GM12873 (cell line): ENCODE data around the gene COPB1.
A peak's percentile ranks its signal among the peaks of the same experiment; 100 is the strongest.

Experiments
- TF ChIP-seq, protein P1 (sequence below): IDR thresholded peaks from 2 replicates; pipeline ENCODE4 v1.5.1; 2012; ENCODE audit warnings: low read depth, mild to moderate bottlenecking, moderate library complexity, low read length, control low read depth; ENCODE audit not compliant: insufficient read depth; ENCODE audit errors: missing control alignments

Gene COPB1

GRCh38 chr11:14417186-14417585, 82.4 kb downstream of the COPB1 start:
- TF ChIP-seq, protein P1, sequence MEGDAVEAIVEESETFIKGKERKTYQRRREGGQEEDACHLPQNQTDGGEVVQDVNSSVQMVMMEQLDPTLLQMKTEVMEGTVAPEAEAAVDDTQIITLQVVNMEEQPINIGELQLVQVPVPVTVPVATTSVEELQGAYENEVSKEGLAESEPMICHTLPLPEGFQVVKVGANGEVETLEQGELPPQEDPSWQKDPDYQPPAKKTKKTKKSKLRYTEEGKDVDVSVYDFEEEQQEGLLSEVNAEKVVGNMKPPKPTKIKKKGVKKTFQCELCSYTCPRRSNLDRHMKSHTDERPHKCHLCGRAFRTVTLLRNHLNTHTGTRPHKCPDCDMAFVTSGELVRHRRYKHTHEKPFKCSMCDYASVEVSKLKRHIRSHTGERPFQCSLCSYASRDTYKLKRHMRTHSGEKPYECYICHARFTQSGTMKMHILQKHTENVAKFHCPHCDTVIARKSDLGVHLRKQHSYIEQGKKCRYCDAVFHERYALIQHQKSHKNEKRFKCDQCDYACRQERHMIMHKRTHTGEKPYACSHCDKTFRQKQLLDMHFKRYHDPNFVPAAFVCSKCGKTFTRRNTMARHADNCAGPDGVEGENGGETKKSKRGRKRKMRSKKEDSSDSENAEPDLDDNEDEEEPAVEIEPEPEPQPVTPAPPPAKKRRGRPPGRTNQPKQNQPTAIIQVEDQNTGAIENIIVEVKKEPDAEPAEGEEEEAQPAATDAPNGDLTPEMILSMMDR = no peak

DNA sequence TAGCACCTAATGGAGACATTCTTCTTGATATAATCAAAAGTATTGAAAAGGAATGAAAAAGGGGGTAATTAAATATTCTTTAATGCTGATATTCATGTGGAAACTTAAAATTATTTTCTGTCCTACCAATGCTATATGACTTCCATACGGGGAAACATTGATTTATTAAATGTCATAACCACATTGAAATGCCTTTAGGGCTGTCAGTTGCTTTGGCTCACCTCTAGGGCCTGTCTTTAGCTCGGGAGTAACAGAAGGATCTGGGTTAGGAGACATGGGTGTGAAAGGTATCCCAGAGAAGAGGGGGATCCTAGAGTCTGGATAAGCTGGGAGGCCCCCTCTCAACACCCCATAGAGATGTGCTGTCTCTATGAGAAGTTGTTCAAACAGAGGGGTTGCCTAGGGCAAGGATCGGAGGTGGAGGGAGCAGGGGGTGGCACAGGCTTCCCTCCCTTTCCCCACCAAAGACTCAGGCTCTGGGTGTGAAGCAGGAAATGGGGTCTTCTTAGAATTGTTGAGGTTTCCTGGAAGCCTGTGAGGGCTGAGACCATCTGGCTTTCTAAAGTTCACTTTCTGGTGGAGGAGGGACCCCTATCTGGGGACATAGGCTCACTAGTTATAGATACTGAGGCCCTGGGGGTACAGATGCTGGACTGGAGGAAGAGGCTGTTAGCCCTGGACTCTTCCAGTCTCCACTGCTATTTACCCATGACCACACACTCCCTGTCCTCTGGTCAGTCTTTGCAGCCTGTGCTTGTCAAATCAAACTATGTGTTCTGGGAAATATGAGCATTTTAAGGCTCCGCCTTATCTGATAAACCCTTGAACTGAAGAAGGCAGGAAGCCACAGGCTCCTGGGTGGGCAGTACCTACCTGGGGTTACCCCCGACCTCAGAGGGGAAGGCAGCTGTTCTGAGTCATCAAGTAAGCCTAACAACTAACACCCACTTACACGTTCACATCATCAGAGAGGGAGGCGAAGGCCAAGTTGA, 84.8 kb downstream of the COPB1 start:
- TF ChIP-seq, protein P1 = peak; percentile 26

DNA sequence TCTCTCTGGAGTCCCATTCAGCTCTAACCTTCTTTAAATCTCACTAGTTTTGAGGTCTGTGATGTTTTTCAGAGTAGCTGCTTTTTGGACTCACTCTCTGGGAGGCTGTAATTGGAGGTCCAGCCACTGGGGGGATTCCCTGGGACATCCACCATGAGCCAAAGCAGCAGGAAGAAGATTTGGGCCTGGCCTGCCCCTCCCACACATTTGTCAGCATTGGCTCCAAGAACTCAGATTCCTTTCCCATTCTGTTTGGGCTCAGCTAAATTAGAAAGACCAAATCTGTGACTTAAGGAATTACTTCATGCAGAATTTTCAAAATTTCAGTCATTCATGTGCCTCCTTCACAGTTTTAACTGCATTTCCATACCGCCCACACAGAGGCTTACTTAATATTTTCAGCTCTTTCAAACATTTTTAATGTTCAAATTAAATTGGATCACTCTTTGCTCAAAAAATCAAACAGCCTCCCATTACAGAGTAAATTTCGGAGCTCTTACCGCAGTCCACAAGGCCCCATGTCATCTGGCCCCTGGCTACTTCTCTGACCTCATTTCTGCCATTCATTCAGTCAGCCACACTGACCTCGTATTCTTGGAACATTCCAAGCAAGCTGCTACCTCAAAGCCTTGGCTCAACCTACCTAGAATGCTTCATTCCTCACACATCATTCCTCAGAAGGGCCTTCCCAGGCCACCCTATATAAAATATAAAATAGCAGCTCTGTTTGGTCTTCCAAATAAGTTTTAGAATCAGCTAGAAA, 86.1 kb downstream of the COPB1 start:
- TF ChIP-seq, protein P1 = peak; percentile 52

DNA sequence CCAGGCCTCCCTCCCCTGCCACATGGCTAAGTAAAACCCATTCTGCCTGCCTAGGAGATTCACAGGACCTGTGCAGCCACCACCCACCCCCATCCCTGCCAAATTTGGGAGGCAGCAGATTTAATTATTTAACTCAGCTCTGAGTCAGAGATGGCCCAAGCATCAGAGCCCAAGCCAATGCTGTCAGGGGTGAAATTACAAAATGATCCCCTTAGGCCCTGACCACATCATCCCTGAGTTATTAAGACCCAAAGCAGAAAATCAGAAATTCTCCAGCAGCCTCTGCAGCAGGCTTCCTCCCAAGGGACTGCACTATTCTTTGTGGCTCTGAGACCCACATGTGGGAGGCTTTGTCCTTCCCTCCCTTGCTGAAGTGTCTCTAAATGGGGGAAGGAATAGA, 87.8 kb downstream of the COPB1 start:
- TF ChIP-seq, protein P1 = no peak

DNA sequence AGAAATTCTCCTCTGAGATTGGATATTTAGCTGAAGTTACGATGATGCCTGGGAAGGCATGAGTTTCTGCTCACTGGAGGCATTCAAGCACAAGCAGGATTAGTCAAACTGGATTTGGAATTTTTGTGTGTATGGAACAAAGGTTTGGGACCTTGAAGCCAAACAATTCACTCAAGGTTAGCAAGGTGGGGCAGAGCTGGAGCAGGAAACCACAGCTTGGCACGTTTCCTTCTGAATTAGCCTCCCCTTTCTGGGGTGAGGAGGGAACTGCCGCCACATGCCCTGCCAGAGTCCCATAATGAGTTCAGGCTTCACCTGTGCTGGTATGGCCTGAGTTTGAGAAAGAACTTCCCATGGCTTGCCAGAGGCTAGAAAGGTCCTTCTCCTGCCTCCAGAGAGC, 89.7 kb downstream of the COPB1 start:
- TF ChIP-seq, protein P1 = no peak

GRCh38 chr11:14408612-14409011, 91.0 kb downstream of the COPB1 start:
- TF ChIP-seq, protein P1 = no peak
